ENCODE results near the gene STARD8.

STARD8 gene

GRCh38 chrX:68693481-68694434 is 46.3 kb downstream of the STARD8 start:
- DNase-seq: no peak

- DNase-seq: no peak
Observed at GRCh38 chrX:68694435-68695205, 47.2 kb downstream of the STARD8 start.

GRCh38 chrX:68695206-68695845 is 47.9 kb downstream of the STARD8 start:
- DNase-seq: no peak

GRCh38 chrX:68696267-68696990 is 49.0 kb downstream of the STARD8 start:
- no peak for DNase-seq

GRCh38 chrX:68697036-68697435 is 49.6 kb downstream of the STARD8 start:
- no peak for DNase-seq

- DNase-seq: no peak
Observed at GRCh38 chrX:68697465-68698125, 50.1 kb downstream of the STARD8 start.

- no peak for DNase-seq
Observed at GRCh38 chrX:68698942-68699341, 51.5 kb downstream of the STARD8 start.

GRCh38 chrX:68699960-68700746 is 52.7 kb downstream of the STARD8 start:
- no peak for DNase-seq

GRCh38 chrX:68703369-68703768 is 55.9 kb downstream of the STARD8 start:
- no peak for DNase-seq

GRCh38 chrX:68703846-68704245 is 56.4 kb downstream of the STARD8 start:
- DNase-seq: no peak

- DNase-seq: no peak
Observed at GRCh38 chrX:68705986-68706385, 58.5 kb downstream of the STARD8 start.

- no peak for DNase-seq
Observed at GRCh38 chrX:68708503-68709290, 61.2 kb downstream of the STARD8 start.

- DNase-seq: no peak
Observed at GRCh38 chrX:68710870-68711576, 63.6 kb downstream of the STARD8 start.

- DNase-seq: no peak
Observed at GRCh38 chrX:68711845-68712244, 64.4 kb downstream of the STARD8 start.

GRCh38 chrX:68714856-68715255 is 67.4 kb downstream of the STARD8 start:
- DNase-seq: no peak

- DNase-seq: no peak
Observed at GRCh38 chrX:68717196-68717595, 69.7 kb downstream of the STARD8 start.

- DNase-seq: no peak
Observed at GRCh38 chrX:68717663-68718442, 70.4 kb downstream of the STARD8 start.

GRCh38 chrX:68718443-68718820 is 71.0 kb downstream of the STARD8 start:
- DNase-seq: no peak
